GM18867 (cell line): ENCODE measurements around the gene CCDC78.
A peak's percentile ranks its signal among the peaks of the same experiment; 100 is the strongest.

ENCODE experiments used
- ATAC-seq: cut with Tn5 transposase; IDR thresholded peaks from one replicate; pipeline ENCODE4 v1.9.1; 2021; ENCODE audit warnings: mild to moderate bottlenecking, moderate library complexity; ENCODE audit not compliant: unreplicated experiment

Gene CCDC78

DNA sequence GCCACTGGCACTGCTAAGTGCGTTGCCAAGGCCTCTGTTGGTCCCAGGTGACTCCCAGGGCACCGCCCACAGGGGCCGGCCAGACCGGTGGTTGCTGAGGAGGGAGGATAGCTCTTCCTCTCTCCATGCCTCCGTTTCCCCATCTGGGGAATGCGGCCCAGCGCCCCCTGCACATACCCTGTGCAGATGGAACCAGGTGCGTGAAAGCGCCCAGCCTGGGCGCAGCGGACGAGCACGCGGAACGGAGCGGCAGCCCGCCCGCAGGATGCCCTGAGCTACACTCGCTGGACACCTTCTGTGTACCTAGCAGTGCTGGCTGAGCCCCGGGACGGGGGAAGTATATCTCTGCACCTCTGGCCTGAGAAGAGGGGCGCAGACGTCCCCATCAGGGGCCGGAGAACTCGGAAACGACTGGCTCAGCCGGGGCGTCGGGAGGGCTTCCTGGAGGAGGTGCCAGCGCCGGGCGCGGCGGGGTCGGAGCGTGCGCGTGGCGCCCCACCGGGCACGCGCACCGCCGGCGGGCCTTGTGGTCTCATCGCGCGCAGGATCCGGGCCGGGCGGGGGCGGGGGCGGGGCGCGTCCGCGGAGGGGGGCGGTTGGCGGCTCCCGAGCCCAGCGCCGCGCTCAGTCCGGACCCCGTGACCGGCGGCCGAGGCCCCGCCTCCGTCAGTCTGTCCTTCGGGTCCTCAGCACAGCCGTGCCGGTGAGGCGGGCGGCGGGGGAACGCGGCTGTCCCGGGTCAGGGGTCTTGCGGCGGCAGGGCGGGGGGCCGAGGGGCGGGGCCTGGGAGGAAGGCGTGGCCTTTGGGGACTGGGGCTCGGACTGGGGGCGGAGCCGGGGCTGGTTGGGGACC is at the start of gene CCDC78, which contains the start of gene HAGHL:
TSS of gene CCDC78 (minus strand) at position 6 of the 853 bp plus-strand sequence. CDS start 76 bp downstream, outside the sequence.
TSS of gene HAGHL (plus strand) at position 669 of the 853 bp plus-strand sequence. CDS start 404 bp downstream, outside the sequence.
- ATAC-seq = peak; percentile 40

DNA sequence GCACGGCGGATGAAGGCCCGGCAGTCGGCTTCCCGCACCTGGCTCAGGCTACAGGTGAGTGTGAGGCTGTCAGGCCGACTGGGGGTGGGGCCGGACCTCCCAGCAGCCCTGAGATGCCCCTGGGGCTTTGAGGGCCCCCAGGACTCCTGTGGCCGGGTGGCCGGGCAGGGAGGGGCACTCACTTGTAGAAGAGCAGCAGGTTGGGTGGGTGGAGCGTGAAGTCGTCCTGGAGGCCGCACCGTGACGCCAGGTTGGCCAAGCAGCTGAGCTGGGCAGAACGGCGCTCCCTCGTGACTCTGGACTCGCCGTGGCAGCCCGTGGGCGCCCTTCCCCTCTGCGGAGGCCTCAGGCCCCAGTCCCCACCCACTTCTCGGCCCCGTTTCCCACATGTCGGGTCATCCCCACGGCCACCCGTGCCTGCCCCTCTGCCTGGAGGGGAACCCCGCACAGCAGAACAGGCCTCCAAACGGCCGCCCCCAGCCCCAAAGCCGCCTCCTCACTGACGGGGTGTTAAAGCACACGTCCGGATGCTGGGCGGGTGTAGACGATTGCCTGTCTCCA is 49.1 kb upstream of the CCDC78 start:
- no peak for ATAC-seq

DNA sequence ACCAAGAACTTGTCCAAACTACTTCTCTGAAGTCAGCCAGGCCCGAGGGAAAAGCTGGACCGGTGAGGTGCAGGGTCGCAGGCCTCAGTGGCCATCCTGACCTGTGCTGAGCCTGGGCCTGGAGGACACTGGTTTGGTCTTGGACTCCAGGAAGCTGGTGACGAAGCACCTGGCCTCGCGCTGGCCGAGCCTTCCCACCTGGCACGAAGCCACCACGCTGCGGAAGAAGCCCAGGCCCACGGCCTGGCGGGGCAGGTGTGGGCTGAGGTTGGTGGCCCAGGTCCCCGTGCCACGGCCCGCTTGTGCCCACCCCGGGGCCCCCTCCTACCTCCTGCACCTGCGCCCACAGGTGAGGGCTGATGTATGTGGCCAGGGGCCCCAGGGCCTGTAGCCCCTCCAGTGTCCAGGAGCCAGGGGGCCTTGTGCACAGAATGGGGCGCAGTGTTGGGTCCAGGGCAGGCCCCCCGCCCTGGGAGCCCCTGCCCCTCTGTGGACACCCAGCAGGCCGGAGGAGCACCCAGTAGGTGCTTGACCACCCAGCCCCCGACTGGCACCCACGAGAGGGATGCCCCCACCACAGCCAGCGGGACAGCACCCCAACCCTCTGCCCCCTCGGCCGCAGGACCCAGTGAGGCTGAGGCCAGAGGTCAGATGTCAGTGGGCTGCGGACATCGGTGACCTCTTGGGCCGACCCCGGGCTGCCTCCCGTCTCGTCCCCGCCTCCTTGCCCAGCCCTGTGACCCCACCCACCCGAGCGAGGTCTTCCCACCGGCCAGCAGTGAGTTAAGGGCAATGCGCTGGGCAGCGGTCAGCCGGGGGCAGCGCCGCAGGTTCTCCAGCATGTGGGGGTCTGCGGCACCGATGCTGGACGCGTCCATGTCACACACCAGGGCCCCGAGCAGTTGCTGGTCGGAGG is 48.1 kb upstream of the CCDC78 start:
- no peak for ATAC-seq

DNA sequence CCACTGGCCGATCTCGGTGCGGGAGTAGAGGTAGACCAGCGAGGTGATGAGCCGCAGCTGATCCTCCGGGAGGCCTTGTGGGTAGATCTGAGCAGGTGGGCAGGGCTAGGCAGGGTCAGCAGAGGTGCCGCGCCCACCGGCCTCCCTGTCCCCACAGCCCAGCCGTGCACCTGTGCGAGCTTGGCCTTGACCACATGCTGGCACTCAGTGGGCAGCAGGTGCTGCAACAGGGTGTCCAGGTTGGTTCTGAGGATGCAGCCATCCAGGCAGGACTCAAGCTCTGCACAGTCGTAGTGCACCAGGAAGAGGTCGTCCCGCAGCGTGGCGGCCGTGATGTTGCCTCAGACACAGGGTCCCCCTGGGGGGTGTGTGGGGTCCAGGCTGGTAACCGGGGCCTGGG is 46.7 kb upstream of the CCDC78 start:
- ATAC-seq = no peak

- no peak for ATAC-seq
Observed at GRCh38 chr16:770411-770810, 44.2 kb upstream of the CCDC78 start.

GRCh38 chr16:769934-770333 is 43.7 kb upstream of the CCDC78 start:
- ATAC-seq = no peak

DNA sequence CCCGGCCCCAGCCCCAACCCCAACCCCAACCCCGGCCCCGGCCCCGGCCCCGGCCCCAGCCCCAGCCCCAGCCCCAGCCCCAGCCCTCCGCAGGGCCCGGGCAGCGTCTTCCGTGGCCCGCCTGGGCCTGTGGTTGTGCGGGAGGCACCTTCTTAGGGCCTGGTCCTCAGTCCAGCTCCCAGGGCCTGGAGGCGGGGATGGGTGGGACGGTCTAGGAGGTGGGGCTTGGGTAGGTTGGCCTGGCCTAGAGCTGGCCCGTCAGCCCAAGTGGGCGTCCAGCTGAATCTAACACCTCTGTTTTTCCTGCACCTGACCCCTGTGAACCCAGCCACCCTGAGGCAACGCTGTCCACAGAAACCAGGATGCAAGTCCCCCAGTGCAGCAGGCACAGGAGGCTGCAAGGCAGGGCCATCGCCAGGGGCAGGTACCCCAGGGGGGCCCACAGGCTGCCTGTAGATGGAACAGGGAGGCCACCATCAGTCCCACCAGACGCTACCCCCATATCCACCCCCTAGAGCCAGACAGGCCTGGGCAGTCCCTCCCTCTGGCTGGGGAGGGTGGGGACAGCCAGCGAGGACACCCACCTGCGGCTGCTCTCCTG is 43.0 kb upstream of the CCDC78 start:
- no peak for ATAC-seq

- ATAC-seq = no peak
Observed at GRCh38 chr16:768428-768827, 42.2 kb upstream of the CCDC78 start.

GRCh38 chr16:767743-768235 is 41.5 kb upstream of the CCDC78 start:
- ATAC-seq = no peak

DNA sequence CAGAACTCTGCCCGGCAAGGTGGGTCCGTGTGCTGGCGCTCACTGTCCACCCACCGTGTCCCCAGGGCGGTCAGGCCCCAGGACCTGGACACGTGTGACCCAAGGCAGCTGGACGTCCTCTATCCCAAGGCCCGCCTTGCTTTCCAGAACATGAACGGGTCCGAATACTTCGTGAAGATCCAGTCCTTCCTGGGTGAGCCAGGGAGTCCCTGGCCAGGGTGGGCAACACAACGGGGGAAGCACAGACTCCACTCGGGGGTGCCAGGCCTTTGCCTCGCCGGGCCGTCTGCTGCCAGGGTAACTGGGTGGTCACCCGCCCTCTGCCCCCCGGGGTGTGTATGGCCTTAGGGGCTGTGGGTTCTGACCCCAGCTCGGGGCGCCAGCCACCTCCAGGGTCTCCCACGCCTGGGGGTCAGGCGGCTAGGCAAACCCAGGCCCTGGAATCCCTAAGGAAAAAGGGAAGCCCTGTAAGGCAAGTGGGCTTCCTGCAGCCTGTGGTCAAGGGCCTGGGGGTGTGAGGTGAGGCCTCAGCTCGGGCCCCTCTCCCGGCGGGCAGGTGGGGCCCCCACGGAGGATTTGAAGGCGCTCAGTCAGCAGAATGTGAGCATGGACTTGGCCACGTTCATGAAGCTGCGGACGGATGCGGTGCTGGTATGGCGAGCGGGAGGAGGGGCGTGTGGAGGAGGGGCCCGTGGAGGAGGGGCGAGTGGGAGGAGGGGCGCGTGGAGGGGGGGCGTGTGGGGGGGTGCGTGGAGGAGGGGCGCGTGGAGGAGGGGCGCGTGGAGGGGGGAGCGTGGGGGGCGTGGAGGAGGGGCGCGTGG is 40.8 kb upstream of the CCDC78 start:
- ATAC-seq = no peak

GRCh38 chr16:766008-766819 is 40.0 kb upstream of the CCDC78 start:
- ATAC-seq = no peak

GRCh38 chr16:765488-765865 is 39.2 kb upstream of the CCDC78 start:
- no peak for ATAC-seq

DNA sequence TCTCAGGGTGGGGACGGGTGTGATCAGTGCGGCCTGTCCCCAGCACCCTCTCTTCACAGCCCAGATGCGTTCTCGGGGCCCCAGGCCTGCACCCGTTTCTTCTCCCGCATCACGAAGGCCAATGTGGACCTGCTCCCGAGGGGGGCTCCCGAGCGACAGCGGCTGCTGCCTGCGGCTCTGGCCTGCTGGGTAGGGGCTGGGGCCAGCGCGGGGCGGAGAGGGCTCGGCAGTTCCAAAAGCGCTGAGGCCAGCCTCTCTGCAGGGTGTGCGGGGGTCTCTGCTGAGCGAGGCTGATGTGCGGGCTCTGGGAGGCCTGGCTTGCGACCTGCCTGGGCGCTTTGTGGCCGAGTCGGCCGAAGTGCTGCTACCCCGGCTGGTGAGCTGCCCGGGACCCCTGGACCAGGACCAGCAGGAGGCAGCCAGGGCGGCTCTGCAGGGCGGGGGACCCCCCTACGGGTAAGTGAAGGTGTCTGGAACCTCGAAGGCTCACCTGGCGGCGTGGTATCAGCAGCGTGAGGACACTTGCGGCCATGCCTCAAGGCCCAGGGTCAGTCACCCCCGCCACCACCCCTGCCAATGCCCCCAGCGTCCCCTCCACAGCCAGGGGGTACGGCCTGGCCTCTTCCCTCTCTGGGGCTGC is 38.7 kb upstream of the CCDC78 start:
- ATAC-seq = no peak

- no peak for ATAC-seq
Observed at GRCh38 chr16:764184-764750, 38.0 kb upstream of the CCDC78 start.

DNA sequence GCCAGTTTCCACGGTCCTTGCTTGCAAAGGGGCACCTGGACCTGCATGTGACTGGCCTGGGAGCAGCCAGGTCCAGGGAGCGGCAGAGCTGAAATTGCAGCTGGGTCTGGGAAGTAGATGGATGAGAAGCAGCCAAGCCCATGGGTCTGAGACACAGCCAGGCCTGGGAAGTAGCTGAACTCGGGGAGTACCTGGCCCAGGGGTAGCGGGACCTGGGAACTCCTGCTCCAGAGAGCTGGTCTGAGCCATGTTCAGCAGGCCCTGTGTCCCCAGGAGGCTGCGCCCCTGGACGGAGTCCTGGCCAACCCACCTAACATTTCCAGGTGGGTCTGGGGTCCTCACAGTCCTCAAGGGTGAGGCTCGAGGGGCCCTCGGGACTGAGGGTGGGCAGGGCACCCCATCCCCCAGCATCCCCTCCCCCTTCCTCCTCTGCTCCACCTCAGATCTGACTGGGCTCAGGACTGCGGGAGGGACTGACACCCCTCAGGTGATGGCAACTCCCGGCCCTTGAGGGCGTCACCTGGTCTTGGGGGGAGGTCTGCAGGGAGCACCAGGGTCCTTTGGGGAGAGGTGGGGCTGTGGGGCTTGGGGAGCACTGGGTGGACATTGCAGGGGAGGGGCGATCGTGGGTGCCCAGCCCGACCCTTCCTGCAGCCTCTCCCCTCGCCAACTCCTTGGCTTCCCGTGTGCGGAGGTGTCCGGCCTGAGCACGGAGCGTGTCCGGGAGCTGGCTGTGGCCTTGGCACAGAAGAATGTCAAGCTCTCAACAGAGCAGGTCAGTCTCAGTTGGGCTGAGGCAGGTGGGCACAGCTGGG is 37.3 kb upstream of the CCDC78 start:
- ATAC-seq = no peak

DNA sequence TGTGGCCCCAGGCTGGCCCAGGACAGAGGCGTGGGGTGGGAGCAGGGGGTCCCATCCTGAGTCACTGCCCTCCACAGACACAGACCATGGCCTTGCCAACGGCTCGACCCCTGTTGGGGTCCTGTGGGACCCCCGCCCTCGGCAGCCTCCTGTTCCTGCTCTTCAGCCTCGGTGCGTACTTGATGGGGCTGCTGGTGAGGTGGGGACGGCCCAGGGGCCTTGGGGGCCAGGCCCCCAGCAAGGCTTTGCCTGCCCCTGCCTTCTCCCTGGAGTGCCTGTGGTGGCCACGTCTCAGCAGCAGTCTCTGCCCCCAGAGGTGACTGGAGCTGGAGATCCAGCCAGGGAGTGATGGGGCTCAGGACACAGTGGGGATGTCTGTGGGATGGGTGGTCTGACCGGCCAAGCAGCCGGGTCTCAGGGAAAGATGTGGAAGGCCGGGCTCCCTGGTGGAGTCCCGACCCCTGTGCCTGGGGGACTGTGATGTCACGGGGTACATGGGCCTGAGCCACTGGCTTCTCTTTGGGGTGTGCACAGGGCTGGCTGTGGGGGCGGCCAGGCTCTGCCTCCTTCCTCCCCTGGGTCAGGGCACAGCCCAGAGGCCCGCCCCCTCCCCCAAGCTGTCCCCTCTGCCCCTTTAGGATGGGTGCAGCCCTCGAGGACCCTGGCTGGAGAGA is 36.5 kb upstream of the CCDC78 start:
- ATAC-seq = no peak
